Vagina (tissue), 2 donors: ENCODE results near the gene GALNT12.

Experiments
- POLR2A ChIP-seq, 2 donors: fragments of 450-650 bp; IDR thresholded peaks; one replicate each; pipeline ENCODE4 v1.6.1; 2017; ENCODE audit warnings: antibody characterized with exemption in 2 of 2, mild to moderate bottlenecking in 2 of 2, moderate library complexity in 2 of 2
- POLR2AphosphoS5 ChIP-seq, 2 donors: sonication (generic); formaldehyde crosslinking; IDR thresholded peaks; one replicate each; pipeline ENCODE4 v1.9.0; 2017; ENCODE audit warnings: antibody characterized with exemption in 2 of 2, mild to moderate bottlenecking in 2 of 2, low read depth in 1 of 2; ENCODE audit not compliant: insufficient read depth in 1 of 2
- TF ChIP-seq, protein P1 (sequence below), 3 experiments: fragments of 450-650 bp in 2 of 3; fragments of 200-600 bp in 1 of 3; sonication (generic) in 1 of 3; IDR thresholded peaks; one replicate each; pipeline ENCODE4 v1.5.1; 2017 to 2019; ENCODE audit warnings: antibody characterized with exemption in 3 of 3, mild to moderate bottlenecking in 2 of 3, moderate library complexity in 2 of 3

DNA sequence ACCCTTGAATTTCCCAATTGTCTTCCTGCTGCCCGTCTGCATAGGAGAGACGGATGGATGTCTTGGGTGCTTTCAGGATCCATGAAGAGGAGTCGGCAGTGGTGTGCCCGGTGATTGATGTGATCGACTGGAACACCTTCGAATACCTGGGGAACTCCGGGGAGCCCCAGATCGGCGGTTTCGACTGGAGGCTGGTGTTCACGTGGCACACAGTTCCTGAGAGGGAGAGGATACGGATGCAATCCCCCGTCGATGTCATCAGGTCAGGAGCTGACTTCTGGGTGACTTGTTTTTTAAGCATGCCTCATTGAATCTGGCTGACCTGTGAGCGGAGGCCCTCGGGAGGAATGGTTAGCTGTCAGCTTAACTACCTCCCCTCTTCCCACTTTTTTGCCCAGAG, 24.2 kb downstream of the GALNT12 start:
- TF ChIP-seq, protein P1, sequence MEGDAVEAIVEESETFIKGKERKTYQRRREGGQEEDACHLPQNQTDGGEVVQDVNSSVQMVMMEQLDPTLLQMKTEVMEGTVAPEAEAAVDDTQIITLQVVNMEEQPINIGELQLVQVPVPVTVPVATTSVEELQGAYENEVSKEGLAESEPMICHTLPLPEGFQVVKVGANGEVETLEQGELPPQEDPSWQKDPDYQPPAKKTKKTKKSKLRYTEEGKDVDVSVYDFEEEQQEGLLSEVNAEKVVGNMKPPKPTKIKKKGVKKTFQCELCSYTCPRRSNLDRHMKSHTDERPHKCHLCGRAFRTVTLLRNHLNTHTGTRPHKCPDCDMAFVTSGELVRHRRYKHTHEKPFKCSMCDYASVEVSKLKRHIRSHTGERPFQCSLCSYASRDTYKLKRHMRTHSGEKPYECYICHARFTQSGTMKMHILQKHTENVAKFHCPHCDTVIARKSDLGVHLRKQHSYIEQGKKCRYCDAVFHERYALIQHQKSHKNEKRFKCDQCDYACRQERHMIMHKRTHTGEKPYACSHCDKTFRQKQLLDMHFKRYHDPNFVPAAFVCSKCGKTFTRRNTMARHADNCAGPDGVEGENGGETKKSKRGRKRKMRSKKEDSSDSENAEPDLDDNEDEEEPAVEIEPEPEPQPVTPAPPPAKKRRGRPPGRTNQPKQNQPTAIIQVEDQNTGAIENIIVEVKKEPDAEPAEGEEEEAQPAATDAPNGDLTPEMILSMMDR (IDR thresholded peaks at IDR 0.05) = no peak
- TF ChIP-seq POLR2A (IDR thresholded peaks at IDR 0.05) (no peak), POLR2AphosphoS5 (IDR thresholded peaks at IDR 0.05; ENCODE audit: insufficient read depth in 1 of 2, low read depth in 1 of 2) (no peak)
